HG03280 (cell line): ENCODE data around the gene BACH2.

Experiments used
- ATAC-seq: cut with Tn5 transposase; IDR thresholded peaks from one replicate; pipeline ENCODE4 v1.9.1; 2021; ENCODE audit warnings: mild to moderate bottlenecking, moderate library complexity; ENCODE audit not compliant: unreplicated experiment

BACH2 gene

DNA sequence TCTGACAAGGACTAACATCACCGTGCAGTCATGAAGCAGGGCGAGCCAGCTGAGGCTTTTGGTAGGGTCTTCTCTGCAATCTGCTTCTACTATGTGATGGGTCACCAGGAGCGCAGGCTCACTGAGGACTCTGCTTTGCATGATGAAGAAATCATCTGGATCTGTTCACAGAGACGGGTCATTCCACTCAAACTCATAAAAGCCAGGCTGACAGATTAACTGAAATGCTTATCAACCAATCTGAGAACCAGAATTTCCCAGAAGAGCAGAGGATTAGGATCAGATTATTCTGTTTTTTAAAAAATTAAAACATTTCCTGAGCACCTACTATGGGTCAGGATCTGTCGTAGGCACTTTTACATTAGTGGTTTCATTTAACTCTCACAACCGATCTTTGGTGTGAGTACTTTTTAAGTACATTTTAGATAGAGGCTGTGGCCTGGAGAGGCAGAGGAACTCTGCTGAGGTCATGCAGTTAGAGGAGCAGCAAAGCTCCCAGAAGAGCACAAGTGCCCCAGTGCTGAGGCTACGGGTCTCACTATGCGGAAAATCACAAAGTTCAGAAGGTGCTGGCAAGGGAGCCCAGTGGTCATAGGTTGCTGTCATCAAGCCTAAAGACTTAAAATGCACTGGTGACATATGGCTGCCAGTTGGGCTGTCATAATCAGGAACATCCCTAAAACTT, 109.1 kb downstream of the BACH2 start:
- no peak for ATAC-seq

DNA sequence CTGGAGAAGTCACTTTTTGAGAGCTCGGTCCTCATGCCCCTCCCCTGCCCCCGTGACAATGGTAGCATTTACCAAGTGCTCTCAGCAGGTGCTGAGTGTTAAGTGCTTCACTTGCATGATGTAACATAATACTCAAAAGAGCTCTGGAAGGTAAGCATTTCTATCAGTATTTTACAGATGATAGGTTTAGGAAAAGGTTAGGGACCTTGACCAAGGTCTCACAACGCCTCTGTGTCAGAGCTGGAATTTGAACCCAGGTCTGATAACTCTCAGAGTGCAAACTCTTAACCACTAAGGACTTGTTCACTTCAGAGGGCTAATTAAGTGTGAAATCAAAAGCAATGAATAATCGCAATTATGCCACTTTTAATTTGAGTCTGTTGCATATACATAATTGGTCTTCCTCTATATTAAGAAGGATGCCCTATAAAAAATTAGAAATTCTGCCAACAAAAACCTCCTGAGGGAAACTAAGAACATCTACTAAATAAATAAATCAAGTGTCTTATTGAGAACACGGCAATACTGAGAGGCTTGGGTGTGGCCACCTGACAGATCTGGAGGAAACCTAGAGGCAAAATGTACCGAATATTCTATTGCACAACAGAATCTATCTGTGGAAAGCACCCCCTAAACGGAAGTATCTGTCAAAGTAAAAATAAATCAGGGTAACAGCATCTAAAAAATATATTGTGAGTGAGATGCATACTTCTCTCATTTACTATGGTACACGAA, 109.8 kb downstream of the BACH2 start:
- ATAC-seq: no peak

- ATAC-seq: no peak
Observed at GRCh38 chr6:90186026-90186425, 110.6 kb downstream of the BACH2 start.

DNA sequence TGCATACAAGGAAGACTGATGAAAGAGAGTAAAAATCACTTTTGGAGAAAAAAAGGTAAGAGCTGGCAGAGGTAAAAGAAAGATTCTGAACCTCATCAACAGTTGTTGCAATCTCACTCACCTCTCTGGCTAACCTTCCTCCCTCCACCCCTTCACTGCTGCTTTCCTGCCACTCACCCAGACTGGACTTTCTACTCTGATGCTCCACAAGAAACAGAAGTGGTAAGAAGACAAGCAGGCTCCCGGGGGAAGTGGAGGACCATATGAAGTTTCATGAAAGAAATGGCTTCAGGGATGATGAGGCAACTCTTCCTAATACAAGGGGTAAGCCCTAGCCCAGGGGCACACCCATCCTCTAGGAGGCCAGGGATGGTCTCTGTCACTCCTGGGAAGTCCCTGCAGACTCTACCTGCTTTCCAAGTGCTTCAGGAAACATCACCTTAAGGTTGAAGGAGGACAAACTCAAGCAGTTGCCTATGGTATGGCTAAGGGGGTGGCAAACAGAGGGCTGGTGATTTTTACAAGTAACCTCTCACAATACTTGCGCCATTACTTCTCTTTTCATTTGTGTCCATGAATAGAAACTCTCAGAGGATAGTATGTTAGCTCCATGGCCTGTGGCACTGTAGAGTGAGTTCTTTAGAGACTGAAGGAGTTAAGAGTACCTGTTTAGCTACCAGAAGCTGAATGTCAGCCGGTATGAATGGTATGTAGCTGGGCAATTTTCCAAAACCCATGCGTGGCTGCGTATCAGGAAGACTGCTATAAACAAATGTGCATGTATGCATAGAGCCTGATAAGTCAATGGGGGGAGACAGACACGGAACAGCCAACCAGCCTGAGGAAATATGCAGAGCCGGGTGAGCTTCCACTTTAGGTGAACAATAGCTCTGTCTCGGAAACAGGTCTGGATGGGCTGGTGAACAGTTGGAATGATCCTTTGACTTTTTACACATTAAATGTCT, 112.0 kb downstream of the BACH2 start:
- ATAC-seq: no peak

- ATAC-seq: no peak
Observed at GRCh38 chr6:90183587-90184333, 112.9 kb downstream of the BACH2 start.

- ATAC-seq: no peak
Observed at GRCh38 chr6:90180526-90180925, 116.1 kb downstream of the BACH2 start.

- ATAC-seq: no peak
Observed at GRCh38 chr6:90179190-90180169, 117.2 kb downstream of the BACH2 start.

DNA sequence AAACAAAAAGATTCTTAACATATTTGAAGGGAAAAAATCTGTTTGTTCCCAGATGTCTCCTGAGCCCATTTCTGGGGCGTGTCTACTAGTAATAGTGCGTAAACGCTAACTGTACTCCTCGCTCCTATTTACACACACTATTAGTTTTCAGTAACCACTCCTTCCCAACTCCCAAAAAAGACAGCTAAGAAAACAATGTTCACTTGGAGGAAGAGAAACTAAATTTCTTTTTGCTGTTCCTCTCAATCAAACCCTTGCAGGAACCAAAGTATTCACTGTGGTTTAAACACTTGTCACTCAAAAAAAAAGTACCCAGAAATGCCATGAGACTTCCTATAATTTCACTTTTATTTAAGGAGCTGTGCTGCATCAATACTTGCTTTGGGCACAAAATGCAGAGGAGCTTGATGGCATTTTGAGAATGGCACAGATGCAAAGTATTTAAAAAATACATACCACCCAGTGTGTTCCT, 118.2 kb downstream of the BACH2 start:
- ATAC-seq: no peak

- no peak for ATAC-seq
Observed at GRCh38 chr6:90177544-90178383, 118.9 kb downstream of the BACH2 start.

DNA sequence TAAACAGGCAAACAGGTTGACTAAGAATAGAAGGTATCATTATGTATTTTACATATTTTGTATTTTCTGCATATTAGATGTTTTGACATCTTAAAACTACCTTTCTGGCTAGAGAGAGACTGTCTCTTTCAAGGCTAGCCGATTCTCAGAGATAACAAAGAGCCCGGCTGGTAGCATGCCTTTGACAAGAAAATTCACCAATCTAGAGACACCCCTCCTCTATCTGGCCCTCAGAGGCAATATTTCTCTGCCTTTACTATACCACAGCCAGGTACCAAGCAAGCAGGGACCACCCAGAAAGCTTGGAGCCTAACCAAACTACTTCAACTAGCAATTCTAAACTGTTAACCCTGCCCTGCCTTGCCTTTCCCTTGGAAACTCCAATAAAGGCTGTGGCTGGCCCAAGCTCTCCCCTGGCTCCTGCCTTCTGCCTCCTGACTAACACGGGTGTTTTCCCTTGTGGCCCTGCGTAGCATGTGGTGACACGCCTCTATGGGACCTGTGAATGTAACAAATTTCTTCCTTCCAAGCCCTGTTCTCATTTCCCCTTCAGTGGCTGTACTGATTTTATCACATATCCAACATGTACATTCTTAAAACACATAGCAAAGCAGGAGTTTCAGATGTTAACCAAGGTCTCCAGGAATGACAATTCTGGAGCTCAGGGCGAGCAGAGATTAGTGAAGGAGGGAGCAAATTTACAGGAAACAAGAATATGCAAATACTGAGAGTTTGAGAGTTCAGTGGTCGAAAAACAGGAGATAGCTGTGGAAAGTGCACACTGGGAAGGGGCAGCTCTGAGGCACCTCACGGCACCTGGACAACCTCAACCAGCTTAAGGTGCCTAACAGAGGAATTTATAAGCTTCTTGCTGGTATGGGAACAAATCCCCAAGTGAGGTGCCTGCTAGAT, 120.8 kb downstream of the BACH2 start:
- no peak for ATAC-seq

DNA sequence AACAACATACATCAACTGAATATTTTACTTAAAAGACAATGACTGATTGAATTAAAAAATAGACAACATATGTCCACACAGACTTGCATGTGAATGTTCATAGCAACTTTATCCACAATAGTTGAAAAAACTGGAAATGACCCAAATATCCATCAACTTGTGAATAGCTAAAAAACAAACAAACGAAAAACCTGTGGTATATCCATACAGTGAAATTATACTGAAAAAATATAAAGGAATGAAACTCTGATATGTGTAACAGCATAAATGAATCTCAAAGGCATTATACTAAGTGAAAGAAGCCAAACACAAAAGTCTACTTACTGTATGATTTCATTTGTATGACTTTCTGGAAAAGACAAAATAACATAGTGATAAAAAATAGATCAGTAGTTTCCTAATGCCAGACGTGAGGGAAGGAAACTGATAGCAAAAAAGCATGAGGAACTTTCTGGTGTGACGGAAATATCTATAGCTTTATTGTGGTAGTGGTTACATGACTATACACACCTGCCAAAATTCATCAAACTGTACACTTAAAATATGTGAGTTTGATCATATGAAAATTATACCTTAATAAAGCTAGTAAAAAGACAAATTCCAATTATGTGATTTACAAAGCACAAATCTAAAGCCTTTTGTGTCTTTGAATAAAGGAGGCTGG, 123.2 kb downstream of the BACH2 start:
- ATAC-seq: no peak

- no peak for ATAC-seq
Observed at GRCh38 chr6:90170601-90171000, 126.0 kb downstream of the BACH2 start.

- no peak for ATAC-seq
Observed at GRCh38 chr6:90169374-90169773, 127.3 kb downstream of the BACH2 start.

DNA sequence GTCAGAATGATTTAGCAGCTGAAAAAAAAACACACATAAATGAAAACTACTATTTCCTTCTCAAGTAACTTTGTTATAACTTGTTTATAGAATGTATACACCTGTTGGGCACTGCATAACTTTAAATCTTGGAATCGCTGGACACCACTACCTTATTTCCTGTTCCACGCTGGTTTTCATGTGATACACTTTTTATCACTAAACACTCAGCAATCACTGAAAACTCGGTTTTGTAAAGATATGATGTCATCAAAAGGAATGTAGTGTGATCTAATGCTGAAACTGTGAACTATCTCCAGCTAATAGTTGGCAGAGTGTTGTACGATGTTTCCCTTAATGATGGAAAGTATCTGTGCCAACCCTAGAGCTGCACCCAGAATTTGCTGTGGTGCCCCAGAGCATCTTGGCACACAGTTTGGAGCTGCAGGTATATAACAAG, 127.9 kb downstream of the BACH2 start:
- ATAC-seq: no peak

DNA sequence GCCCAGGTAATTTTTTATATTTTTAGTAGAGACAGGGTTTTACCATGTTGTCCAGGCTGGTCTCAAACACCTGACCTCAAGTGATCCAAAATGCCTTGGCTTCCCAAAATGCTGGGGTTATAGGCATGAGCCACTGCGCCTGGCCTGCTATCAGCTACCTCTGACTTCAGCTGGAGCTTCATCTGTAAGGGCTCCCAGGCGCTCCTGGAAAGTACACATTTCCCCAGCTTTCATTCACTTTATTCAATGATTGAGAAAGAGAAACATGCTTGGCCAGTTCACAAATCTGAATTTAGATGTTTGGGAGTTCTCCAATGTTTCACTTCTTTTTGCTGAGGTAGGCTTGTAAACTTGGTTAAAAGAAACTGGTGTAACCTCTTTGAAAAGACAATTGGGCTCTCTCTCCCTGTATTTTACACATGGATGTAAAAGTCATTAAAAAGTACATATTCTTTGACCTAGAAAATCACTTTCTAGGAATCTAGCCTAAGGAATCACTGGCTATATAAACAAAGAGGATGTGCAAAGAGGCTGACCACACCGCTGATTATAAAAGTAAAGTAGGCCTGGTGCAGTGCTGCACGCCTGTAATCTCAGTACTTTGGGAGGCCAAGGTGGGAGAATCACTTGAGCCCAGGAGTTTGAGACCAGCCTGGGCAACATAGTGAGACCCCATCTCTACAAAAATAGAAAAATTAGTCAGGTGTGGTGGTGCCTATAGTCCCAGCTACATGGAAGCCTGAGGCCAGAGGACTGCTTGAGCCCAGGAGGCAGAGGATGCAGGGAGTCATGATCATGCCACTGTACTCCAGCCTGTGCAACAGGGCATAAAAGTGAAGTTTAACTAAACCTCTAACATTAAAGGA, 128.9 kb downstream of the BACH2 start:
- no peak for ATAC-seq
